Kidney (tissue), 14 donors: Measurements from ENCODE around the gene RBMXL2. TPM values are rescaled to one million over a fixed set of nuclear protein-coding genes. Genes with fewer than 3 reads are reported as not detected.
A peak's percentile ranks its signal among the peaks of the same experiment; 100 is the strongest.

Experiments
- DNase-seq, 5 donors: peaks; one replicate each; pipeline ENCODE4 v3.0.0-alpha.2; 2013 to 2020
- FAIRE-seq: peaks from 2 replicates; lab custom pipeline; 2012; peaks lifted over from hg19 to GRCh38; lab: Jason Lieb, UNC
- H3K27ac ChIP-seq, 2 donors: one replicate each; pipeline ENCODE4 v1.7.0; 2013; ENCODE audit warnings: low read depth in 2 of 2, low read length in 2 of 2, inconsistent platforms in 1 of 2
- H3K27me3 ChIP-seq: one replicate; pipeline ENCODE4 v1.7.1; 2013; ENCODE audit warnings: low read length, inconsistent platforms; ENCODE audit not compliant: control insufficient read depth, insufficient read depth
- H3K36me3 ChIP-seq, 3 donors: one replicate each; pipeline versions ENCODE4 v1.7.0 to v1.7.1; 2013; ENCODE audit warnings: low read length in 3 of 3, control low read depth in 1 of 3, inconsistent platforms in 1 of 3; ENCODE audit not compliant: insufficient read depth in 3 of 3, control insufficient read depth in 2 of 3
- H3K4me1 ChIP-seq, 3 donors: one replicate each; pipeline versions ENCODE4 v1.7.0 to v1.7.1; 2013; ENCODE audit warnings: low read length in 3 of 3, inconsistent platforms in 1 of 3, low read depth in 1 of 3; ENCODE audit not compliant: control insufficient read depth in 2 of 3, insufficient read depth in 2 of 3
- H3K4me3 ChIP-seq, 3 donors: one replicate each; pipeline versions ENCODE4 v1.7.0 to v1.8.1; 2013; ENCODE audit warnings: low read length in 3 of 3, control low read depth in 1 of 3, inconsistent platforms in 1 of 3
- H3K9ac ChIP-seq, 3 donors: one replicate each; pipeline versions ENCODE4 v1.7.0 to v1.7.1; 2013; ENCODE audit warnings: low read length in 3 of 3, control low read depth in 1 of 3, inconsistent platforms in 1 of 3
- H3K9me3 ChIP-seq, 3 donors: one replicate each; pipeline versions ENCODE4 v1.7.0 to v1.7.1; 2013; ENCODE audit warnings: low read length in 3 of 3, control low read depth in 1 of 3, inconsistent platforms in 1 of 3; ENCODE audit not compliant: control insufficient read depth in 2 of 3, insufficient read depth in 1 of 3
- intact Hi-C: fragments of 100-400 bp; cut with DNase I; formaldehyde crosslinking; loops from one replicate; pipeline ENCODE4 v1.11.1; 2022
- polyA plus RNA-seq: library from polyadenylated mRNA; stranded (reverse); fragments of 350-450 nt; fragmentation: Illumina TruSeq; extraction: RNeasy Lipid Tissue Mini Kit (QIAGEN cat#74804); gene quantifications from one replicate; pipeline ENCODE4 v1.2.3, GENCODE V29; 2014; ENCODE audit warnings: low read depth, low replicate concordance; ENCODE audit not compliant: insufficient read depth
- total RNA-seq: library from RNA; stranded (reverse); fragmentation: NEBNext Ultra II Directional; extraction: Animal tissue kit (Norgen Biotek cat#: 25700); gene quantifications from one replicate; pipeline ENCODE4 v1.2.1, GENCODE V29; 2021
- TF ChIP-seq, protein P1 (sequence below): IDR thresholded peaks from 3 replicates; pipeline ENCODE4 v1.5.1; 2012; ENCODE audit warnings: mild to moderate bottlenecking, moderate library complexity, borderline replicate concordance; ENCODE audit not compliant: insufficient read depth; ENCODE audit errors: extremely low read depth
- donor health status: control.
- donor health status: control.
- donor health status: control.
- donor health status: control.
- donor health status: control.
- donor health status: DM: yes; HTN: yes; CAD: no.
- donor health status: Normal renal cell carcinoma (clear cell type).

Gene RBMXL2
- total and polyA plus RNA-seq, 2 donors from 2014 or later, result 0.13 TPM; not detected in 1

DNA sequence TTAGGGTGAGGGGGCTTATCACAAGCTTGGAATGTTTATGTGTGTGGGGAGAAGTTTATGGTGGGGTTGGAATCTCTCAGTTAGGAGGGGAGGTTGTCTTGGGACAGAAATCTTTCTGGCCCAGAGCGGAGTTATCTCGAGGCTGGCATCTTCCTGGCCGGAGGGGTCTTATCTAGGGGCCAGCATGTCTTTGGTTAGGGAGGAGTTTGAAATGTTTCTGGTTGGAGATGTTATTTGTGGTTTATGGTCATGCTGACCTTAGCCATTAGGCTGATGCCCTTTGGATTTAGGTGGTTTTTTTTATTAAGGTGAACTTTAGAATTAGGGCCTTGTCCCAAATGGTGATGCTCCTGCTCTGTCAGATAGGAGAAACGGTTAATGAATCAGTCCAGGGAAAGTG lies 7.9 kb upstream of the RBMXL2 start:
- no peak for FAIRE-seq
- H3K27me3 ChIP-seq, result no peaks in the 10 kb centered on the region
- intact Hi-C loops, result no loop called here
- DNase-seq, result no peak
- no peaks in the 10 kb centered on the region for H3K36me3 ChIP-seq
- no peak overlapping the region for H3K9ac ChIP-seq
- H3K4me1 ChIP-seq, result no peaks in the 10 kb centered on the region
- TF ChIP-seq, protein P1, sequence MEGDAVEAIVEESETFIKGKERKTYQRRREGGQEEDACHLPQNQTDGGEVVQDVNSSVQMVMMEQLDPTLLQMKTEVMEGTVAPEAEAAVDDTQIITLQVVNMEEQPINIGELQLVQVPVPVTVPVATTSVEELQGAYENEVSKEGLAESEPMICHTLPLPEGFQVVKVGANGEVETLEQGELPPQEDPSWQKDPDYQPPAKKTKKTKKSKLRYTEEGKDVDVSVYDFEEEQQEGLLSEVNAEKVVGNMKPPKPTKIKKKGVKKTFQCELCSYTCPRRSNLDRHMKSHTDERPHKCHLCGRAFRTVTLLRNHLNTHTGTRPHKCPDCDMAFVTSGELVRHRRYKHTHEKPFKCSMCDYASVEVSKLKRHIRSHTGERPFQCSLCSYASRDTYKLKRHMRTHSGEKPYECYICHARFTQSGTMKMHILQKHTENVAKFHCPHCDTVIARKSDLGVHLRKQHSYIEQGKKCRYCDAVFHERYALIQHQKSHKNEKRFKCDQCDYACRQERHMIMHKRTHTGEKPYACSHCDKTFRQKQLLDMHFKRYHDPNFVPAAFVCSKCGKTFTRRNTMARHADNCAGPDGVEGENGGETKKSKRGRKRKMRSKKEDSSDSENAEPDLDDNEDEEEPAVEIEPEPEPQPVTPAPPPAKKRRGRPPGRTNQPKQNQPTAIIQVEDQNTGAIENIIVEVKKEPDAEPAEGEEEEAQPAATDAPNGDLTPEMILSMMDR, result no peak
- no peaks in the 10 kb centered on the region for H3K9me3 ChIP-seq
- no peak overlapping the region for H3K27ac ChIP-seq
- no peak overlapping the region for H3K4me3 ChIP-seq

DNA sequence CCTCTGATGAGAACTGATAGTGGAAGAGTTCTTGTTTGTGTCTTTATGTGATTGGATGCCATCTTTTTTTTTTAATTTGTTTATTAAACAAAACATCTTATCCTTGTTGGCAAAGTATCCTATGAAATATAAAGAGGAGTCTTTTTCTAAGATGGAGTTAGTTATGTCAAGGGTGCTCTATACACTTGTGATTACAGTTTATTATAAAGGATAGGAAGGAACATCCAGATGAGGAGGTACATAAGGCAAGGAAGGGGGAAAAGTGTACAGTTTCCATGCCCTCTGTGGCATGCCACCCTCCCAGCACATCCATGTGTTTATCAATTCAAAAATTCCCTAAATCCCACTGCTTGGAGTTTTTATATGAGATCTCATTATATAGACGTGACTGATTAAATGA lies 7.4 kb upstream of the RBMXL2 start:
- no peaks in the 10 kb centered on the region for H3K36me3 ChIP-seq
- H3K9me3 ChIP-seq, result no peaks in the 10 kb centered on the region
- H3K27me3 ChIP-seq, result no peaks in the 10 kb centered on the region
- H3K9ac ChIP-seq, result no peak overlapping the region
- DNase-seq, result no peak
- H3K4me3 ChIP-seq, result no peak overlapping the region
- FAIRE-seq, result no peak
- TF ChIP-seq, protein P1, result no peak
- H3K4me1 ChIP-seq, result no peaks in the 10 kb centered on the region
- H3K27ac ChIP-seq, result no peak overlapping the region
- intact Hi-C loops, result no loop called here

DNA sequence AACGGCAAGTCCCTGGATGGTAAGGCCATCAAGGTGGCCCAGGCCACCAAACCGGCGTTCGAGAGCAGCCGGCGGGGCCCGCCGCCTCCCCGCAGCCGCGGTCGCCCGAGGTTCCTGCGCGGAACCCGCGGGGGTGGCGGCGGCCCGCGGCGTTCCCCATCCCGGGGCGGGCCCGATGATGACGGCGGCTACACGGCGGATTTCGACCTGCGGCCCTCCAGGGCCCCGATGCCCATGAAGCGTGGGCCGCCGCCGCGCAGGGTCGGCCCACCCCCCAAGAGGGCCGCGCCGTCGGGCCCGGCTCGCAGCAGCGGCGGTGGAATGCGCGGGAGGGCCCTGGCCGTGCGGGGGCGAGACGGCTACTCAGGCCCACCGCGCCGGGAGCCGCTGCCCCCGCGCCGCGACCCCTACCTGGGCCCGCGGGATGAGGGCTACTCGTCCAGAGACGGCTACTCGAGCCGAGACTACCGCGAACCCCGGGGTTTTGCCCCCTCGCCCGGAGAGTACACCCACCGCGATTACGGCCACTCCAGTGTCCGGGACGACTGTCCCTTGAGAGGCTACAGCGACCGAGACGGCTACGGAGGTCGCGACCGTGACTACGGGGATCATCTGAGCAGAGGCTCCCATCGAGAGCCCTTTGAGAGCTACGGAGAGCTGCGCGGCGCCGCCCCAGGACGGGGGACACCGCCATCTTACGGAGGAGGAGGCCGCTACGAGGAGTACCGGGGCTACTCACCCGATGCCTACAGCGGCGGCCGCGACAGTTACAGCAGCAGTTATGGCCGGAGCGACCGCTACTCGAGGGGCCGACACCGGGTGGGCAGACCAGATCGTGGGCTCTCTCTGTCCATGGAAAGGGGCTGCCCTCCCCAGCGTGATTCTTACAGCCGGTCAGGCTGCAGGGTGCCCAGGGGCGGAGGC lies 792 bp downstream of the RBMXL2 start:
- intact Hi-C loops, result loop anchor here (10.0 kb wide), 1 partner anchor 605 kb away; no protein-coding TSS in a partner anchor
- TF ChIP-seq, protein P1, result no peak
- no peak overlapping the region for H3K27ac ChIP-seq
- peak in 1 of 5 donors; percentile 73 for DNase-seq
- FAIRE-seq, result no peak
- H3K36me3 ChIP-seq, result no peaks in the 10 kb centered on the region
- no peak overlapping the region for H3K9ac ChIP-seq
- H3K4me3 ChIP-seq, result no peak overlapping the region
- H3K9me3 ChIP-seq, result no peaks in the 10 kb centered on the region
- H3K4me1 ChIP-seq, result no peaks in the 10 kb centered on the region
- no peaks in the 10 kb centered on the region for H3K27me3 ChIP-seq
